GM13976 (cell line): ENCODE results near the gene DCST2.

Experiments
- DNase-seq: peaks from one replicate; pipeline ENCODE4 v3.0.0; 2012; ENCODE audit warnings: low spot score
- in situ Hi-C: fragments of 300-500 bp; cut with MboI; formaldehyde crosslinking; loops from one replicate; pipeline ENCODE4 v1.12.0; 2022; ENCODE audit warnings: low sequenced_read_pairs, mixed read lengths, inconsistent platforms; ENCODE audit not compliant: unreplicated experiment
- TF ChIP-seq, protein P1 (sequence below): IDR thresholded peaks from 2 replicates; pipeline ENCODE4 v1.5.1; 2012; ENCODE audit warnings: borderline replicate concordance, mild to moderate bottlenecking; ENCODE audit not compliant: insufficient read depth; ENCODE audit errors: extremely low read depth, missing control alignments, control extremely low read depth

The DCST2 gene

DNA sequence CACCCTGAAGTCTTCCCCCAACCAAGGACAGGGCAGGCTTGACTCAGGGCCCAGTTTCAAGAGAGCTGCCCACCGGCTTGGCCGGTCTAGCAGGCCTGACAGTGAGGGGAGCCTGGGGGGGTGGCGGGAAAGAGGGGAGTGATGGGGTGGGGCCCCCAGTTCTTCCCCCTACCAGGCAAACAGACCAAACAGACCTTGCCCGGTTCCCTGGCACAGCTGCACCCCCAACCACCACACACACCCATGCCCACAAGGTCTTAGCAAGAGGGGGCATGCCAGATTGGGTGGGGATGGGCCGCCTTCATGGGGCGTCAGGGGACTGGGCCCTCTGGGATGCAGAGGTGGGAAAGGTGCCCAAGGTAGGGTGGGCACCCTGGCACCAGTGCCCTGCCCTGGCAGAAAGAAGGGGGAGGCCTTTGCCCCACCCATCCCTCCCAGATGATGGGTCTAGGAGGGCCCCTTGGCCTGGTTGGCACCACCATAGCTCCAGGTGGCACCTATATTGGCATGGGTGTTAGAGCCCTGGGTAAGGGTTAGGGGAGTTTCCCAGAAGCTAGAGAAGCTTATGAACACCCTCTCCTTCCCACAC, 22.1 kb downstream of the DCST2 start:
- in situ Hi-C loops = no loop called here
- TF ChIP-seq, protein P1, sequence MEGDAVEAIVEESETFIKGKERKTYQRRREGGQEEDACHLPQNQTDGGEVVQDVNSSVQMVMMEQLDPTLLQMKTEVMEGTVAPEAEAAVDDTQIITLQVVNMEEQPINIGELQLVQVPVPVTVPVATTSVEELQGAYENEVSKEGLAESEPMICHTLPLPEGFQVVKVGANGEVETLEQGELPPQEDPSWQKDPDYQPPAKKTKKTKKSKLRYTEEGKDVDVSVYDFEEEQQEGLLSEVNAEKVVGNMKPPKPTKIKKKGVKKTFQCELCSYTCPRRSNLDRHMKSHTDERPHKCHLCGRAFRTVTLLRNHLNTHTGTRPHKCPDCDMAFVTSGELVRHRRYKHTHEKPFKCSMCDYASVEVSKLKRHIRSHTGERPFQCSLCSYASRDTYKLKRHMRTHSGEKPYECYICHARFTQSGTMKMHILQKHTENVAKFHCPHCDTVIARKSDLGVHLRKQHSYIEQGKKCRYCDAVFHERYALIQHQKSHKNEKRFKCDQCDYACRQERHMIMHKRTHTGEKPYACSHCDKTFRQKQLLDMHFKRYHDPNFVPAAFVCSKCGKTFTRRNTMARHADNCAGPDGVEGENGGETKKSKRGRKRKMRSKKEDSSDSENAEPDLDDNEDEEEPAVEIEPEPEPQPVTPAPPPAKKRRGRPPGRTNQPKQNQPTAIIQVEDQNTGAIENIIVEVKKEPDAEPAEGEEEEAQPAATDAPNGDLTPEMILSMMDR = no peak
- no peak for DNase-seq

DNA sequence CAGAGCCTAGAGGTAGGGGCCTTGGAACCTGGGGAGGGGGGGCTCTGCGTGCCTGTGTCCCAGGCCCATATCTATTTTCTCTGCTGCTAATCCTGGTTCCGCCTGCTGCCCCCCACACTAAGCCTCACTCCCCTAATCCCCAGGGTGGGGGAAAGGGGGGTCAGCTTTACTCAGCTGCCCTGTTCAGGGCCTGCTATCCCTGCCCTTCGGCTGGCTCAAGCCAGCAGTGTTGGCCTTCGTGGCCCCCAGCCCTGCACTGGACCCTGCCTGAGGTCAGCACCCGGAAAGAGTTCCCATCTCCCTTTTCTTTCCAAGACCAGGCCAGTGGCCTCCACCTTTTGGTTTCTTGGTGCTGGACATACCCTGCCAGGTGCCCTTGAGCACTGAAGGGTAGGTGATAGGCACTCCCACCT, 22.6 kb downstream of the DCST2 start:
- in situ Hi-C loops = no loop called here
- no peak for DNase-seq
- TF ChIP-seq, protein P1 = no peak

DNA sequence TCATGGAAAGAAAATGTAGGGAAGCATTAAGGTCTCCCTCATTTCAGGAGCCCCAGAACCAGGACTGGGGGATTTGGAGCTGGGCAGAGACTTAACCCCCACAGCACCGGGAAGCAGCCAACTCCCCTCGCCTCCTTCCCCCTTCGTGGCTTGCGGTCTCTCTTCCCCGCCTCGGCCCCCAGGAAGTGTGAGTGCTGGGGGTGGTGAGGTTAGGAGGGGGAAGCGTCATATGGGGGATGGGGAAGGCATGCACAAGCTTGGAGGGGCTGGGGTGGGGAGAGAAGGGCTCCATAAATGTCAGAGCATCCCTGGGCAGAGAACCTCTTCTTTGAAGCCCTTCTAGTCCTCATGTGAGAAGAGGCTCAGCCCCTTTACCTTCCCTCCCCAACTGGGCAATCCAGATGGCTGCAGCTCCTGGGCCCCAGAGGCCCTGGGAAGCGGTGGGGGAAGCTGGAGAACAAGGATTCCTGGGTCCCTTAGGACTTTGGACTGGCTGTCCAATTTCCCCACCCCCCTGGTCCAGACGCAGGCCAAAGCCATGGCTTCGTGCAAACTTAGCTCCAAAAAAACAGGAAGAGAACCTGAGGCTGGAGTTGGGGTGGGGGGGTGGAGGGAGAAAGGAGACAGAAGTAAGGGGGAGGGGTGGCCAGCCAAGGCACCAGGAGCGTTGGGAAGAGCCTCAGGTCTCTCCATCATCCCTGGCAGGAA, 23.2 kb downstream of the DCST2 start:
- in situ Hi-C loops = no loop called here
- no peak for DNase-seq
- TF ChIP-seq, protein P1 = no peak

DNA sequence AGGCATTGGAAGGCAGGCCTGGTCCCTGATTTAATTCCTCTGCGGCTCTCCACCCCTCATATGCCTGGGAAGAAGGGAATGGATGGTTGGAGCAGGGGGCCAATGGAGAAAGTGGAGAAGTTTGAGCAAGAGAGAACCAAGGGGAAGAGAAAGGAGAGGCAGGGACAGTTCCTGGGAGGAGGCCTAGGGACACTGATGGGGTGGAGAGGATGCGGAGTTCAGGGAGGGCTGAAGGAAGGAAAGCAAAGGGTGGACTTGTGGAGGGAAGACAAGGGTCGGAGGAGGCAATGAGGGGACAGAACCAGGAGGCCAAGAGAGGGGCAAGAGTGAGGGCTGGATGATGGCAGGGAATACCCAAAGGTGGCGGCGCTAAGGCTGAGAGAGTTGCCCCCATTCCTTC, 23.8 kb downstream of the DCST2 start:
- TF ChIP-seq, protein P1 = no peak
- DNase-seq = no peak
- in situ Hi-C loops = no loop called here

DNA sequence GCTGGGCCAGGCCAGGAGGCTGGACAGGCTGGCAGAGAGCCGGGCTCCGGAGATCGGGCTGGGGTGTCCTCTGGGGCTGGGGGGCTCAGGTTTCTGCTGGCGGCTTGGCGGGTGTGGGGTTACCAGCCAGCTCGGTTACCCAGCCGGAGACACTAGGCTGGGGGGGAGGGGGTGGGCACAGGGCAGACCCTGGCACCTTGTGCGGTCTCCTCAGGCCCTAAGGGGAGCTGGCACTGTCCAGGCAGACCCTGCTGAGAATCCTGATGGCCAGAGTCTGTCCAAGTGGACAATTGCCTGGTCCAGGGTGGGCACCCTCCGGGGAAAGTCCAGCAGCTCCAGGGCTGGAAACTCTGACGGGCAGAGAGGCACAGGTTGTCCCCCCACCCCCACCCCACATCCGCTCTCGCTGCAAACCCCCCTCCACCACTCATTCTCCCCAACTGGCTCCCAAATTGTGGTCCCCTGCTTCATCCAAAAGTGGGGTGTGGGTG, 24.3 kb downstream of the DCST2 start:
- TF ChIP-seq, protein P1 = no peak
- in situ Hi-C loops = no loop called here
- no peak for DNase-seq

DNA sequence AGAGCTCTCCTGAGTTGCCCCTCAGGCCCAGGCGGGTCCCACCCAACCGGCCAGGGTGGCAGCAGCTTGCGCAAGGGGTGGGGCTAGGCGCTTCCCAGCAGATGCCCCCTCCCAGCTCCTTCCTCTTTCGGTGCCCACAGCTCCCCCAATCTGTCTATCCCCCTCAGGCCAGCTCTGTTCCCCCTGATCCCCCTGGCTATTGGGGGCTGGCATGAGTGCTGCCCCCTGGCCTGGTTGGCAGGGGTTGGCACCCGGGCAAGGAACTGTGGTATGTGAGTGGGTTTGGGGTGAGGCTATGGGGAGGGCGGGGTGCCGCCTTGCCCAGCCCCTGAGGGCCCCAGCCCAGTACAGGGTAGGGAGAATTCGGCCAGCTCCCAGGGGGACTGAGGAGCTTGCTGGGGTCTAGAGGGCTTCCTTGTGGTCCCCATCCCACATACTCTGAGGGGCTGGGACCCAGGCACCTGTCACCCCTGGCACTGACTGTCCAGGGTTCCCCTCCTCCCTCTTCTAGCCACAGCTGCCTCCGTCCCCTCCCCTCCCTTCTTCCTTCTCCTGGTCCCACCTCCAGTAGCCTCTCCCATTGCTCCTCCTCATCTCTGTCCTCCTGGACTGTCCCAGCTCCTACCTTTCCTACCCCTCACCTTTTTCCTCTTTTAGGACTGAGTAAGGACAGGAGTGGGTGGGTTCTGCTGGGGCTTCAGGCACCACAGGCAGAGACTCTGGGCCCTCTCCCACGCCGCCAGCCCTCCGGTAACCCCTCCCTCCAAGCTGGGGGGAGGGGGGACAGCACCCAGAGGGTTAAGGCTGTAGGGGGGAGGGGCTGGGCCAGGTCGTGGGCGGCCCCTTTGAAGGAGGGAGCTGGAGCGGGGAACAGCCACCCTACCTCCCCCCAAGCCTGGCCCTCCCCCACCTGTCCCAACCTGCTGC, 25.3 kb downstream of the DCST2 start:
- in situ Hi-C loops = no loop called here
- TF ChIP-seq, protein P1 = no peak
- no peak for DNase-seq
